DOHH2 (cell line): ENCODE measurements around the gene CFAP46.

Experiments
- H3F3A ChIP-seq: fragments of 200-600 bp; sonication (generic), shearing (Covaris generic); 2 replicates; pipeline ENCODE4 v1.6.0; 2016; ENCODE audit warnings: antibody characterized with exemption, mild to moderate bottlenecking; ENCODE audit not compliant: control insufficient read depth, insufficient read depth
- H3K27ac ChIP-seq: fragments of 200-600 bp; sonication (generic); 2 replicates; pipeline ENCODE4 v1.5.1; 2014; ENCODE audit warnings: low read depth, mild to moderate bottlenecking, low read length, moderate library complexity
- H3K27me3 ChIP-seq: fragments of 200-600 bp; sonication (generic); 2 replicates; pipeline ENCODE4 v1.6.1; 2014; ENCODE audit warnings: mild to moderate bottlenecking, low read length, mixed read lengths; ENCODE audit not compliant: control insufficient read depth
- H3K36me3 ChIP-seq: fragments of 200-600 bp; sonication (generic); 2 replicates; pipeline ENCODE4 v1.6.1; 2014; ENCODE audit warnings: mild to moderate bottlenecking, low read length, moderate library complexity, mixed read lengths; ENCODE audit not compliant: control insufficient read depth
- H3K4me1 ChIP-seq: fragments of 200-600 bp; sonication (generic); 2 replicates; pipeline ENCODE4 v1.6.1; 2014; ENCODE audit warnings: mild to moderate bottlenecking, low read length, mixed read lengths; ENCODE audit not compliant: control insufficient read depth
- H3K4me2 ChIP-seq: fragments of 200-600 bp; sonication (generic); 2 replicates; pipeline ENCODE4 v1.6.0; 2014; ENCODE audit warnings: mild to moderate bottlenecking, low read length, moderate library complexity
- H3K4me3 ChIP-seq: fragments of 200-600 bp; sonication (generic); 2 replicates; pipeline ENCODE4 v1.5.1; 2014; ENCODE audit warnings: mild to moderate bottlenecking, low read length, mixed read lengths
- H3K79me2 ChIP-seq: fragments of 200-600 bp; sonication (generic); 2 replicates; pipeline ENCODE4 v1.6.1; 2014; ENCODE audit warnings: mild to moderate bottlenecking, low read length, mixed read lengths; ENCODE audit not compliant: control insufficient read depth
- H3K9me2 ChIP-seq: fragments of 200-600 bp; sonication (generic); replicated peaks from 2 replicates; pipeline ENCODE4 v1.6.1; 2014; ENCODE audit warnings: mild to moderate bottlenecking, low read length, mixed read lengths; ENCODE audit not compliant: control insufficient read depth
- H3K9me3 ChIP-seq: fragments of 200-600 bp; sonication (generic); 2 replicates; pipeline ENCODE4 v1.6.1; 2014; ENCODE audit warnings: antibody characterized with exemption, low read length, mixed read lengths; ENCODE audit not compliant: control insufficient read depth, insufficient read depth
- H4K20me1 ChIP-seq: fragments of 200-600 bp; sonication (generic); 2 replicates; pipeline ENCODE4 v1.6.0; 2014; ENCODE audit warnings: low read depth, mild to moderate bottlenecking, antibody characterized with exemption, low read length, moderate library complexity; ENCODE audit not compliant: control insufficient read depth, insufficient read depth
- CTCF ChIP-seq: fragments of 200-600 bp; sonication (generic); IDR thresholded peaks from one replicate; pipeline ENCODE4 v1.5.1; 2014; ENCODE audit warnings: antibody characterized with exemption, mild to moderate bottlenecking, low read depth, low read length; ENCODE audit not compliant: poor library complexity, severe bottlenecking
- EZH2phosphoT487 ChIP-seq: fragments of 200-600 bp; sonication (generic); IDR thresholded peaks from 2 replicates; pipeline ENCODE4 v1.6.1; 2017; ENCODE audit warnings: borderline replicate concordance, mild to moderate bottlenecking, antibody characterized with exemption, low read length, moderate library complexity, mixed read lengths

Gene CFAP46

GRCh38 chr10:132939957-132940790 lies 2.2 kb downstream of the CFAP46 start:
- TF ChIP-seq CTCF, result peak; percentile 52
- no peak for TF ChIP-seq EZH2phosphoT487
- Histone ChIP-seq H3K4me2 (no peak overlapping the region), H3K9me2 (no peaks in the 10 kb centered on the region), H3K27me3 (no peaks in the 10 kb centered on the region), H3K79me2 (no peaks in the 10 kb centered on the region), H3K4me3 (no peak overlapping the region), H3K27ac (no peak overlapping the region), H3K4me1 (no peaks in the 10 kb centered on the region), H4K20me1 (no peaks in the 10 kb centered on the region), H3K36me3 (no peaks in the 10 kb centered on the region), H3F3A (no peaks in the 10 kb centered on the region), H3K9me3 (no peaks in the 10 kb centered on the region)

GRCh38 chr10:132939378-132939955 lies 2.9 kb downstream of the CFAP46 start:
- H3K36me3 ChIP-seq, result no peaks in the 10 kb centered on the region
- H4K20me1 ChIP-seq, result no peaks in the 10 kb centered on the region
- no peak overlapping the region for H3K4me2 ChIP-seq
- H3F3A ChIP-seq, result no peaks in the 10 kb centered on the region
- TF ChIP-seq EZH2phosphoT487, result no peak
- no peak for TF ChIP-seq CTCF
- no peaks in the 10 kb centered on the region for H3K9me3 ChIP-seq
- no peaks in the 10 kb centered on the region for H3K9me2 ChIP-seq
- H3K27me3 ChIP-seq, result no peaks in the 10 kb centered on the region
- no peaks in the 10 kb centered on the region for H3K79me2 ChIP-seq
- H3K4me3 ChIP-seq, result no peak overlapping the region
- no peak overlapping the region for H3K27ac ChIP-seq
- H3K4me1 ChIP-seq, result no peaks in the 10 kb centered on the region

GRCh38 chr10:132938472-132939339 lies 3.7 kb downstream of the CFAP46 start:
- Histone ChIP-seq H4K20me1 (no peaks in the 10 kb centered on the region), H3K4me1 (no peaks in the 10 kb centered on the region), H3K4me3 (no peak overlapping the region), H3K27ac (no peak overlapping the region), H3K4me2 (no peak overlapping the region), H3K9me3 (no peaks in the 10 kb centered on the region), H3F3A (no peaks in the 10 kb centered on the region), H3K9me2 (no peaks in the 10 kb centered on the region), H3K36me3 (no peaks in the 10 kb centered on the region), H3K27me3 (no peaks in the 10 kb centered on the region), H3K79me2 (no peaks in the 10 kb centered on the region)
- no peak for TF ChIP-seq EZH2phosphoT487
